Psoas muscle (tissue), 8 donors: ENCODE data around the gene RNLS. TPM values are rescaled to one million over a fixed set of nuclear protein-coding genes. Genes with fewer than 3 reads are reported as not detected.

Experiments
- ATAC-seq, 4 donors: fragments of 200-7000 bp; cut with Tn5 transposase; one replicate each; pipeline ENCODE4 v1.9.1; 2020; ENCODE audit warnings: moderate library complexity in 3 of 4, mild to moderate bottlenecking in 2 of 4
- DNase-seq, 2 donors: peaks; one replicate each; pipeline ENCODE4 v3.0.0-alpha.2; 2020
- H3K27ac ChIP-seq: fragments of 200-600 bp; one replicate; pipeline ENCODE4 v1.8.0; 2022
- H3K27me3 ChIP-seq, 3 donors: fragments of 200-600 bp in 1 of 3; one replicate each; pipeline versions ENCODE4 v1.6.1 to v1.8.0; 2013 to 2022; ENCODE audit warnings: low read length in 2 of 3, mild to moderate bottlenecking in 2 of 3, moderate library complexity in 1 of 3; ENCODE audit not compliant: insufficient read depth in 3 of 3
- H3K36me3 ChIP-seq, 2 donors: fragments of 200-600 bp in 1 of 2; one replicate each; pipeline versions ENCODE4 v1.6.1 to v1.8.0; 2013 to 2022; ENCODE audit warnings: low read depth in 1 of 2, mild to moderate bottlenecking in 1 of 2, moderate library complexity in 1 of 2; ENCODE audit not compliant: insufficient read depth in 1 of 2
- H3K4me1 ChIP-seq: fragments of 200-600 bp; one replicate; pipeline ENCODE4 v1.8.0; 2022
- H3K4me3 ChIP-seq: fragments of 200-600 bp; one replicate; pipeline ENCODE4 v1.8.0; 2022; ENCODE audit warnings: mild to moderate bottlenecking
- H3K9me3 ChIP-seq: fragments of 200-600 bp; one replicate; pipeline ENCODE4 v1.8.0; 2022
- WGBS, 3 donors: extraction: QIAGEN DNeasy Blood & Tissue Kit; methylation state at CpG; one replicate each; pipeline versions ENCODE4 v1.1.6 to v1.1.7; 2013; 5-methylcytosine and 5-hydroxymethylcytosine counted together
- intact Hi-C, 2 donors: fragments of 100-400 bp; cut with DNase I; formaldehyde crosslinking; loops; one replicate each; pipeline versions ENCODE4 v1.11.0 to v1.14.2; 2022
- polyA plus RNA-seq, 3 donors: library from polyadenylated mRNA; stranded (reverse); fragments of 200-250 nt; gene quantifications; one replicate each; pipeline ENCODE4 v1.2.3, GENCODE V29; 2013
- total RNA-seq, 4 donors: library from RNA; stranded (reverse); fragmentation: NEBNext Ultra II Directional in 2 of 4; extraction: Animal tissue kit (Norgen Biotek cat#: 25700) in 2 of 4; gene quantifications; one replicate each; pipeline versions ENCODE4 v1.2.1 to v1.2.4, GENCODE V29; 2021 to 2023
- TF ChIP-seq, protein P1 (sequence below): fragments of 200-600 bp; IDR thresholded peaks from one replicate; pipeline ENCODE4 v1.8.0; 2022; ENCODE audit warnings: antibody characterized with exemption
- donor health status: healthy with polysubstance abuse.
- donor health status: DM: no; HTN: no; CAD: no; lungs with moderate emphysema.
- donor health status: Bipolar disorder and iron deficiency.
- donor health status: healthy.
- donor health status: DM: yes; HTN: yes; CAD: no.
- donor health status: DM: no; HTN: no; CAD: no.
- donor health status: DM: no; HTN: no; CAD: no.
- donor health status: DM: yes; HTN: yes; CAD: no.

The RNLS gene
- total and polyA plus RNA-seq, 7 donors, result 3.0 to 9.2 (median 6.7) TPM

DNA sequence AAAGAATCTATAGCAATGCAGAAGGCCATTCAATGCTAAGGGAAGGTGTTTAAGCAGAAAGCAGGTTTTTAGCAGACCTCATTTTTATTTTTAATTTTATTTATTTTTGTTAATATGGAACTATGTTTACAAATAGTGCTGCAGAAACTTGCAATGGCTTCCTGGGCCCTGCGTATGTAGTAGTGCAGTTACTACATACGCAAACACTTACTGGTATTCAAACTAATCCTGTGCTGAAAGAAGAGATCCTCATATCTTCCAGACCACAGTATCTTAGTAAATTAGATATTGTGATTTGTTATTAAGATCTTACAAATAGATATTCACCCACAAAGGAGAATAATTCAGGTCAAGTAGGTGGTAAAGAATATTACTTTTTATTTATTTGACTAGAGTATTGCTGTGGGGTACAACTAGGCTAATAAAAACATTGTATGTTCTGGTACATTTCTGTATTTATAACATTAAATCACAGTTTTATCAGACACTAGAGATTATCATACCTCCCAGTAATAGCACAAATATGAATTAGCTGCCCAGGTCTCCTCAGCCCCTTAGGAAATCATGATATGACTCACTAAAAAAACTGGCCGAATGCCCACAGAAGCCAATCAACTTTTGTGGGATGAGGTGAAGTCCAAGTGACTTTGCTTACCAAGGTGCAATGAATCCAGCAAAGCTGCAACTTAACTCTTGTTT lies 57.6 kb downstream of the RNLS start:
- Histone ChIP-seq H3K27me3 (no peaks in the 10 kb centered on the region), H3K4me1 (no peaks in the 10 kb centered on the region), H3K4me3 (no peak overlapping the region), H3K9me3 (no peaks in the 10 kb centered on the region), H3K27ac (no peak overlapping the region), H3K36me3 (no peaks in the 10 kb centered on the region)
- DNase-seq, result no peak
- ATAC-seq, result peak in 2 of 4 donors; percentile 67 to 68
- intact Hi-C loops, result no loop called here
- WGBS, 3 donors, result 87 to 91% (median 88%) methylated on average over 3 of the region's 3 CpGs
- TF ChIP-seq, protein P1, sequence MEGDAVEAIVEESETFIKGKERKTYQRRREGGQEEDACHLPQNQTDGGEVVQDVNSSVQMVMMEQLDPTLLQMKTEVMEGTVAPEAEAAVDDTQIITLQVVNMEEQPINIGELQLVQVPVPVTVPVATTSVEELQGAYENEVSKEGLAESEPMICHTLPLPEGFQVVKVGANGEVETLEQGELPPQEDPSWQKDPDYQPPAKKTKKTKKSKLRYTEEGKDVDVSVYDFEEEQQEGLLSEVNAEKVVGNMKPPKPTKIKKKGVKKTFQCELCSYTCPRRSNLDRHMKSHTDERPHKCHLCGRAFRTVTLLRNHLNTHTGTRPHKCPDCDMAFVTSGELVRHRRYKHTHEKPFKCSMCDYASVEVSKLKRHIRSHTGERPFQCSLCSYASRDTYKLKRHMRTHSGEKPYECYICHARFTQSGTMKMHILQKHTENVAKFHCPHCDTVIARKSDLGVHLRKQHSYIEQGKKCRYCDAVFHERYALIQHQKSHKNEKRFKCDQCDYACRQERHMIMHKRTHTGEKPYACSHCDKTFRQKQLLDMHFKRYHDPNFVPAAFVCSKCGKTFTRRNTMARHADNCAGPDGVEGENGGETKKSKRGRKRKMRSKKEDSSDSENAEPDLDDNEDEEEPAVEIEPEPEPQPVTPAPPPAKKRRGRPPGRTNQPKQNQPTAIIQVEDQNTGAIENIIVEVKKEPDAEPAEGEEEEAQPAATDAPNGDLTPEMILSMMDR, result no peak

DNA sequence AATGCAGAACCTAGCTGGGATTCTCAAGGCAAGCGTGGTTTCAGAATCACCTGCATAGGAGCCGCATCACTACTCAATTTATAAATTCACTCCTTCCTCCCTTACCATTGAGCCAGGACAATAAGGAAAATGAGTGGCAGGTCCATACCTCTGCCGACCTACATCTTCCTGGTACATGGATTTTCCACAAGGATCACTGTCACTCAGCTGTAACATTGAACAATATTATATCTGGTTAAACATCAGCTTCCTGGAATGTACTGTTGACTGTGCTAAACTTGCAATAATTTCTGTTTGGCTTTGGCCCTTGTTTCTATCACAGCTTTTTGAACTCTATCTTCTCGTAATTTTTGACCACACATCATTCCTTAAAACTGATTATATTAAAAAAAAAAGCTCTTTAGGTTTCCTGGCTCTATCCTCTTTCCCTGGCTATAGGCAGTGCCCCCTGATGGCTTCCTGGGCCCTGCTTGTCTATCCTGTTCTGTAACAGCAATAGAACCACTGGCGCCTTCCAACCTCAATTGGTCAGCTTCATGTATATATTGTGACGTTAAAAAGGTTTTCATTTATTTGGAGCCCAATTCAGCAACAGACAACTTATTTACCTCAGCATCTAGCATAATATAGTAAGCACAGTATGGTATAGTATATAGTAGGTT lies 59.2 kb downstream of the RNLS start:
- ATAC-seq (no peak), DNase-seq (no peak)
- H3K4me1 ChIP-seq, result no peaks in the 10 kb centered on the region
- no peaks in the 10 kb centered on the region for H3K9me3 ChIP-seq
- 89 to 93% (median 93%) methylated on average over 6 of the region's 6 CpGs for WGBS, 3 donors
- H3K27ac ChIP-seq, result no peak overlapping the region
- H3K27me3 ChIP-seq, result no peaks in the 10 kb centered on the region
- no peaks in the 10 kb centered on the region for H3K36me3 ChIP-seq
- intact Hi-C loops, result no loop called here
- no peak overlapping the region for H3K4me3 ChIP-seq
- TF ChIP-seq, protein P1, result no peak

DNA sequence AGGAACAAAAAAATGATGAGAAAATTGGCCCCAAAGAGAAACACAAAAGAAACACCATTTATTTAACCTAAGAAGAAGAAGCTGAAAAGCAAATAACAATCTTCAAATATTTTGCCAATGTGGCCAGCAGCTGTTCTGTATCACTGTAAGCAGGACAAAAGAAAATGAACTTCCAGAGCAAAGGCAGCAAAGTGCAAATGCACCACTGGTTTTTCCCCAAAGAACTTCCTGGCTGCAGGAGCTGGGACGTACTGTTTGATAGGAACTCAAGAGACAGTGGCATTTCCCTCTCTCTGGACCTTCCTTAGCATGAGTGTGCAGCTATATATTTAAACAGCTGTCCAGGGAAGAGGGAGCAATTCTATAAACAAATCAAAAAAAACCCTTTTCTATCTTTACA lies 60.4 kb downstream of the RNLS start:
- Histone ChIP-seq H3K27ac (no peak overlapping the region), H3K4me1 (no peaks in the 10 kb centered on the region)

DNA sequence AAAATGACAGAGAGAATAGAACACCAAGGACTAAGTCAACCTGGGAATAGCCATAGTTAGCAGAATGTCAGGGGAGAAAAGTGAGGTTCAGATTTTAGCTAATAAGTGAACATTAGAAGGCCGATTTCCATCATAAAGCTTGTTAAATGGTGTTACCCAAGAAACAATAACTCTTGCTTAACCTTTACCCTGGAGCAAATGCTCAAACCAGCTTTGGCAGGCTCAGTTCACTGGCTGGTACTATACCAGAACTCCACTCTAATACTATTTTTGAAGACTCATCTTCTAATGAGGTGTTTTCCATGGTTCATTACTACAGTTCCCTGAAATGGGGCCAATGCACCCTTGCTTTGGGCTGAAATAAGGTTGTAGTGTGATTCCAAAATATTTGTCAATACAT lies 61.3 kb downstream of the RNLS start:
- Histone ChIP-seq H3K27me3 (no peaks in the 10 kb centered on the region), H3K36me3 (no peaks in the 10 kb centered on the region), H3K4me3 (no peak overlapping the region), H3K4me1 (no peaks in the 10 kb centered on the region), H3K27ac (no peak overlapping the region), H3K9me3 (no peaks in the 10 kb centered on the region)
- DNase-seq (no peak), ATAC-seq (no peak)
- TF ChIP-seq, protein P1, result no peak
- WGBS, 3 donors, result 67 to 97% (median 81%) methylated on average over 1 of the region's 1 CpG
- intact Hi-C loops, result no loop called here

More for the DNA sequence above, 60.4 kb downstream of the RNLS start:
- WGBS, 3 donors, result 54 to 59% (median 55%) methylated on average over 1 of the region's 1 CpG
- TF ChIP-seq, protein P1, result no peak
- Histone ChIP-seq H3K4me3 (no peak overlapping the region), H3K9me3 (no peaks in the 10 kb centered on the region), H3K27me3 (no peaks in the 10 kb centered on the region), H3K36me3 (no peaks in the 10 kb centered on the region)
- no peak for ATAC-seq
- DNase-seq, result no peak
- intact Hi-C loops, result no loop called here
